Fibroblast of pulmonary artery (primary cell): ENCODE data around the gene TAS1R3.

ENCODE experiments used
- DNase-seq: peaks from one replicate; pipeline ENCODE4 v3.0.0-alpha.2; 2010; ENCODE audit warnings: low read depth
- H3K4me3 ChIP-seq: replicated peaks from 2 replicates; pipeline ENCODE4 v1.5.1; 2011; ENCODE audit warnings: low read depth, mild to moderate bottlenecking, control low read depth, low read length, moderate library complexity
- CTCF ChIP-seq: IDR thresholded peaks from 2 replicates; pipeline ENCODE4 v1.5.1; 2011; ENCODE audit warnings: mild to moderate bottlenecking, control low read depth, low read length, inconsistent platforms; ENCODE audit errors: missing control alignments

The TAS1R3 gene

GRCh38 chr1:1285611-1286311, 45.3 kb upstream of the TAS1R3 start:
- no peak overlapping the region for H3K4me3 ChIP-seq
- no peak for TF ChIP-seq CTCF
- no peak for DNase-seq

- no peak overlapping the region for H3K4me3 ChIP-seq
- TF ChIP-seq CTCF: no peak
- DNase-seq: no peak
Measured at GRCh38 chr1:1286313-1287261, 44.5 kb upstream of the TAS1R3 start.

GRCh38 chr1:1287288-1288110, 43.6 kb upstream of the TAS1R3 start:
- DNase-seq: no peak
- no peak for TF ChIP-seq CTCF
- H3K4me3 ChIP-seq: no peak overlapping the region

GRCh38 chr1:1290238-1290731, 40.8 kb upstream of the TAS1R3 start:
- DNase-seq: peak; percentile 38
- TF ChIP-seq CTCF: peak; percentile 49
- no peak overlapping the region for H3K4me3 ChIP-seq

- no peak for DNase-seq
- no peak overlapping the region for H3K4me3 ChIP-seq
- TF ChIP-seq CTCF: no peak
Measured at GRCh38 chr1:1291023-1291528, 40.0 kb upstream of the TAS1R3 start.

GRCh38 chr1:1291548-1292441, 39.3 kb upstream of the TAS1R3 start:
- TF ChIP-seq CTCF: peak; percentile 56
- no peak overlapping the region for H3K4me3 ChIP-seq
- peak; percentile 70 for DNase-seq
